CD4-positive, alpha-beta T cell (primary cell): ENCODE measurements around the gene ATP6AP1. TPM values are rescaled to one million over a fixed set of nuclear protein-coding genes. Genes with fewer than 3 reads are reported as not detected.

Source experiments
- ATAC-seq: fragments of 200-7000 bp; cut with Tn5 transposase; one replicate; pipeline ENCODE4 v1.10.0; 2022; ENCODE audit warnings: mild to moderate bottlenecking; ENCODE audit not compliant: poor library complexity
- CTCF ChIA-PET: fragments of 350-600 bp; sonication (Branson Sonifier 250); formaldehyde crosslinking; loops from one replicate; lab custom pipeline; 2021; ENCODE audit warnings: antibody characterized with exemption, inconsistent platforms; lab: Charles Lee
- POLR2A ChIA-PET: fragments of 350-600 bp; sonication (Branson Sonifier 250); formaldehyde crosslinking; loops from one replicate; lab custom pipeline; 2021; ENCODE audit warnings: antibody characterized with exemption, inconsistent platforms; lab: Charles Lee
- DNase-seq, 14 experiments: peaks; one replicate each; pipeline ENCODE4 v3.0.0-alpha.2; 2013 to 2020; ENCODE audit warnings: mixed read lengths in 2 of 14
- H3K27ac ChIP-seq, 2 donors: one replicate each; pipeline versions ENCODE4 v1.5.1 to v1.7.0; 2013; ENCODE audit warnings: low read length in 2 of 2, low read depth in 1 of 2, mild to moderate bottlenecking in 1 of 2
- H3K27me3 ChIP-seq, 2 experiments: 1 replicate in 1 of 2; 2 replicates in 1 of 2; pipeline versions ENCODE4 v1.6.1 to v1.7.0; 2013; ENCODE audit warnings: low read length in 2 of 2, control low read depth in 1 of 2, mild to moderate bottlenecking in 1 of 2, moderate library complexity in 1 of 2; ENCODE audit not compliant: insufficient read depth in 2 of 2, control insufficient read depth in 1 of 2
- H3K36me3 ChIP-seq: one replicate; pipeline ENCODE4 v1.6.1; 2013; ENCODE audit warnings: low read length, control low read depth; ENCODE audit not compliant: insufficient read depth
- H3K4me1 ChIP-seq: one replicate; pipeline ENCODE4 v1.6.1; 2013; ENCODE audit warnings: low read length, control low read depth; ENCODE audit not compliant: insufficient read depth
- H3K4me3 ChIP-seq: one replicate; pipeline ENCODE4 v1.5.1; 2013; ENCODE audit warnings: mild to moderate bottlenecking, low read length, moderate library complexity
- H3K9me3 ChIP-seq, 2 experiments: 1 replicate in 1 of 2; 2 replicates in 1 of 2; pipeline versions ENCODE4 v1.6.1 to v1.7.0; 2013; ENCODE audit warnings: low read length in 2 of 2, mild to moderate bottlenecking in 2 of 2, control low read depth in 1 of 2, moderate library complexity in 1 of 2; ENCODE audit not compliant: control insufficient read depth in 1 of 2, insufficient read depth in 1 of 2
- H3K27ac Mint-ChIP-seq: one replicate; pipeline ENCODE4 v1.8.0; 2020; ENCODE audit warnings: mixed read lengths
- H3K27me3 Mint-ChIP-seq: one replicate; pipeline ENCODE4 v1.8.0; 2021; ENCODE audit warnings: mixed read lengths
- H3K36me3 Mint-ChIP-seq: one replicate; pipeline ENCODE4 v1.8.0; 2021; ENCODE audit warnings: low read depth, mixed read lengths
- H3K4me1 Mint-ChIP-seq: one replicate; pipeline ENCODE4 v1.8.0; 2021; ENCODE audit warnings: low read depth, mixed read lengths
- H3K4me3 Mint-ChIP-seq: one replicate; pipeline ENCODE4 v1.8.0; 2020; ENCODE audit warnings: mild to moderate bottlenecking, mixed read lengths
- H3K9me3 Mint-ChIP-seq: one replicate; pipeline ENCODE4 v1.8.0; 2020; ENCODE audit warnings: mixed read lengths
- intact Hi-C, 2 experiments: fragments of 100-400 bp; cut with DNase I in 1 of 2; cut with micrococcal nuclease in 1 of 2; formaldehyde crosslinking; loops; one replicate each; pipeline versions ENCODE4 v1.15.1 to v1.9.0; 2023 to 2025; cut with DNase I, micrococcal nuclease
- total RNA-seq, 174 experiments: library from RNA in 2 of 174; stranded (reverse) in 2 of 174; gene quantifications; one replicate each; pipeline ENCODE4 v1.2.3 and lab custom pipeline; 2021 to 2026
- TF ChIP-seq, protein P1 (sequence below): fragments of 200-600 bp; IDR thresholded peaks from one replicate; pipeline ENCODE4 v1.8.0; 2022; ENCODE audit warnings: antibody characterized with exemption, mild to moderate bottlenecking

The ATP6AP1 gene
- total RNA-seq, 2 experiments from 2014 or later: 31.4 to 40.8 TPM

GRCh38 chrX:154481911-154482601, 53.6 kb downstream of the ATP6AP1 start:
- TF ChIP-seq, protein P1, sequence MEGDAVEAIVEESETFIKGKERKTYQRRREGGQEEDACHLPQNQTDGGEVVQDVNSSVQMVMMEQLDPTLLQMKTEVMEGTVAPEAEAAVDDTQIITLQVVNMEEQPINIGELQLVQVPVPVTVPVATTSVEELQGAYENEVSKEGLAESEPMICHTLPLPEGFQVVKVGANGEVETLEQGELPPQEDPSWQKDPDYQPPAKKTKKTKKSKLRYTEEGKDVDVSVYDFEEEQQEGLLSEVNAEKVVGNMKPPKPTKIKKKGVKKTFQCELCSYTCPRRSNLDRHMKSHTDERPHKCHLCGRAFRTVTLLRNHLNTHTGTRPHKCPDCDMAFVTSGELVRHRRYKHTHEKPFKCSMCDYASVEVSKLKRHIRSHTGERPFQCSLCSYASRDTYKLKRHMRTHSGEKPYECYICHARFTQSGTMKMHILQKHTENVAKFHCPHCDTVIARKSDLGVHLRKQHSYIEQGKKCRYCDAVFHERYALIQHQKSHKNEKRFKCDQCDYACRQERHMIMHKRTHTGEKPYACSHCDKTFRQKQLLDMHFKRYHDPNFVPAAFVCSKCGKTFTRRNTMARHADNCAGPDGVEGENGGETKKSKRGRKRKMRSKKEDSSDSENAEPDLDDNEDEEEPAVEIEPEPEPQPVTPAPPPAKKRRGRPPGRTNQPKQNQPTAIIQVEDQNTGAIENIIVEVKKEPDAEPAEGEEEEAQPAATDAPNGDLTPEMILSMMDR: no peak
- H3K27ac Mint-ChIP-seq: no peak overlapping the region
- intact Hi-C loops: loop anchor here in 1 of 2 experiments (10.0 kb wide), 1 partner anchor 47 kb away; the partner anchor contains the start of gene GDI1
- H3K4me1 ChIP-seq: peaks cover 45% of the 10 kb centered on the region
- ChIA-PET POLR2A (no interaction called here), CTCF (no interaction called here)
- no peak for DNase-seq
- peaks cover 16% of the 10 kb centered on the region for H3K36me3 ChIP-seq
- no peaks in the 10 kb centered on the region for H3K36me3 Mint-ChIP-seq
- no peak overlapping the region for H3K27ac ChIP-seq
- no peaks in the 10 kb centered on the region for H3K27me3 Mint-ChIP-seq
- H3K4me3 ChIP-seq: no peak overlapping the region
- H3K9me3 ChIP-seq: no peaks in the 10 kb centered on the region
- no peaks in the 10 kb centered on the region for H3K27me3 ChIP-seq
- no peak overlapping the region for H3K4me3 Mint-ChIP-seq
- ATAC-seq: no peak
- H3K9me3 Mint-ChIP-seq: no peaks in the 10 kb centered on the region
- H3K4me1 Mint-ChIP-seq: peaks cover 20% of the 10 kb centered on the region

- ChIA-PET POLR2A (no interaction called here), CTCF (no interaction called here)
- Histone ChIP-seq H3K27ac (no peak overlapping the region), H3K36me3 (peaks cover 16% of the 10 kb centered on the region), H3K27me3 (no peaks in the 10 kb centered on the region), H3K9me3 (no peaks in the 10 kb centered on the region), H3K4me3 (no peak overlapping the region), H3K4me1 (peaks cover 48% of the 10 kb centered on the region)
- H3K27me3 Mint-ChIP-seq: no peaks in the 10 kb centered on the region
- H3K4me3 Mint-ChIP-seq: no peak overlapping the region
- DNase-seq: no peak
- no peaks in the 10 kb centered on the region for H3K36me3 Mint-ChIP-seq
- H3K9me3 Mint-ChIP-seq: no peaks in the 10 kb centered on the region
- H3K27ac Mint-ChIP-seq: no peak overlapping the region
- peaks cover 13% of the 10 kb centered on the region for H3K4me1 Mint-ChIP-seq
- intact Hi-C loops: loop anchor here in 1 of 2 experiments (10.0 kb wide), 1 partner anchor 48 kb away; the partner anchor contains the start of gene GDI1
- ATAC-seq: no peak
- TF ChIP-seq, protein P1: no peak
Observed at GRCh38 chrX:154482786-154483185, 54.3 kb downstream of the ATP6AP1 start.

- CTCF ChIA-PET: no interaction called here
- H3K27ac Mint-ChIP-seq: no peak overlapping the region
- peaks cover 16% of the 10 kb centered on the region for H3K36me3 ChIP-seq
- intact Hi-C loops: loop anchor here in 1 of 2 experiments (10.0 kb wide), 1 partner anchor 49 kb away; the partner anchor contains the start of gene GDI1
- H3K36me3 Mint-ChIP-seq: no peaks in the 10 kb centered on the region
- no peaks in the 10 kb centered on the region for H3K27me3 ChIP-seq
- H3K27ac ChIP-seq: no peak overlapping the region
- no peaks in the 10 kb centered on the region for H3K9me3 ChIP-seq
- no peaks in the 10 kb centered on the region for H3K27me3 Mint-ChIP-seq
- H3K9me3 Mint-ChIP-seq: no peaks in the 10 kb centered on the region
- peaks cover 43% of the 10 kb centered on the region for H3K4me1 ChIP-seq
- H3K4me3 Mint-ChIP-seq: no peak overlapping the region
- ATAC-seq: no peak
- TF ChIP-seq, protein P1: no peak
- POLR2A ChIA-PET: no interaction called here
- H3K4me3 ChIP-seq: no peak overlapping the region
- peaks cover 12% of the 10 kb centered on the region for H3K4me1 Mint-ChIP-seq
- DNase-seq: no peak
Observed at GRCh38 chrX:154483325-154483724, 54.8 kb downstream of the ATP6AP1 start.
